Measurements from ENCODE around the gene ABCG1.

DNA sequence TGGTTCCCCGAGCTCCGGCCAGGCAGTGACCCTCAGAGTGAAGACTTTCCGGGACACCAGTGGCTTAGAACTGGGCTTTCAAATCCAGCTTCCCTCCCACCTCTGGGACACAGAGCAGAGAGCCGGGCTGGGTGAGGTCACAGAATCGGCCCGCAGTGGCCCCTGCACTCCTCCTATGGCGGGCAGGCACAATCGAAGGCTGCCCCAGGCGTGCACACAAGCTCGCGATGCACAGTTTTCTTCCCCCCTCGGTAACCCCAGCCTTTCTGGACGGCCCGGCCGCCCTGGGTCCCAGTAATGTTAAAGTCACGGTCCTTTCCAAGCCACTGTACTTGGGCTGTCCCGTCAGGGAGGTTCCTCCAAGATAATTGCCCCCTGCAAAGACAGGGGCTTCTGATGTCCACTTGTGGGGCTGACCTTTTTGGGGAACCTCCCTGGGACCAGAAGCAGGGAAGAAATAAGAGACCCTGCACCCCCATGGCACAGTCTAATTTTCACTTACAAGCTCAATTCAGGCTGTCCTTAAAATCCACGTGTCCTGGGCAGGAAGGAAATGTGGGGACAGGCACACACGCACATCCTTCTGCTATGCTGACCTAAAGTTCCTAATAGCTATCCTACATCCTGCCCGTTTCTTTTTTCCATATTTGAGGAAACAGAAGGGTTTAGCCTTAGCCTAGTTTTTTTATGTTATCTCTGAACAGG, 82.6 kb downstream of the ABCG1 start:
- no peak for TF ChIP-seq CTCF (IDR thresholded peaks at IDR 0.05; ENCODE audit: insufficient read depth, low read depth, low read length)
- TF ChIP-seq EZH2 (IDR thresholded peaks at IDR 0.05; ENCODE audit: insufficient read depth, low read length), result no peak

Measured in astrocyte (in vitro differentiated cells and primary cell).